ENCODE results near the gene RASA2. TPM values are rescaled to one million over a fixed set of nuclear protein-coding genes. Genes with fewer than 3 reads are reported as not detected.
A peak's percentile ranks its signal among the peaks of the same experiment; 100 is the strongest.
"Not testable (repeated sequence)": the region's sequence is repeated elsewhere in the genome, so short reads cannot be mapped to it uniquely, and the experiment has no call there.

The RASA2 gene
- total and polyA plus RNA-seq, 2 experiments from 2014 or later: 6.3 to 18.0 TPM

- Histone ChIP-seq H3K27ac (no peak overlapping the region), H3K9me3 (ENCODE audit: low read depth) (no peaks in the 10 kb centered on the region), H3K27me3 (no peaks in the 10 kb centered on the region), H3K36me3 (no peaks in the 10 kb centered on the region), H3K4me1 (ENCODE audit: low read depth) (no peaks in the 10 kb centered on the region), H3K4me3 (no peak overlapping the region)
- DNase-seq (ENCODE audit: low read depth in 1 of 2, low spot score in 1 of 2): no peak
- TF ChIP-seq CTCF (IDR thresholded peaks at IDR 0.05; ENCODE audit: low read depth, low read length): no peak
Measured at GRCh38 chr3:141528800-141529199, 42.0 kb downstream of the RASA2 start.

- DNase-seq (ENCODE audit: low read depth in 1 of 2, low spot score in 1 of 2): no peak
- no peak overlapping the region for H3K27ac ChIP-seq
- H3K4me1 ChIP-seq (ENCODE audit: low read depth): no peaks in the 10 kb centered on the region
- no peaks in the 10 kb centered on the region for H3K9me3 ChIP-seq (ENCODE audit: low read depth)
- no peak for TF ChIP-seq CTCF (IDR thresholded peaks at IDR 0.05; ENCODE audit: low read depth, low read length)
- H3K4me3 ChIP-seq: no peak overlapping the region
- no peaks in the 10 kb centered on the region for H3K36me3 ChIP-seq
- no peaks in the 10 kb centered on the region for H3K27me3 ChIP-seq
Measured at GRCh38 chr3:141529256-141529655, 42.4 kb downstream of the RASA2 start.

GRCh38 chr3:141529717-141530414 lies 43.0 kb downstream of the RASA2 start:
- Histone ChIP-seq H3K36me3 (no peaks in the 10 kb centered on the region), H3K4me3 (no peak overlapping the region), H3K27me3 (no peaks in the 10 kb centered on the region), H3K9me3 (ENCODE audit: low read depth) (no peaks in the 10 kb centered on the region), H3K27ac (no peak overlapping the region), H3K4me1 (ENCODE audit: low read depth) (no peaks in the 10 kb centered on the region)
- DNase-seq (ENCODE audit: low read depth in 1 of 2, low spot score in 1 of 2): peak in 1 of 2 donors; percentile 46
- no peak for TF ChIP-seq CTCF (IDR thresholded peaks at IDR 0.05; ENCODE audit: low read depth, low read length)

- H3K9me3 ChIP-seq (ENCODE audit: low read depth): no peaks in the 10 kb centered on the region
- TF ChIP-seq CTCF (IDR thresholded peaks at IDR 0.05; ENCODE audit: low read depth, low read length): no peak
- no peaks in the 10 kb centered on the region for H3K4me1 ChIP-seq (ENCODE audit: low read depth)
- no peak overlapping the region for H3K27ac ChIP-seq
- DNase-seq (ENCODE audit: low read depth in 1 of 2, low spot score in 1 of 2): peak in 1 of 2 donors; percentile 79
- H3K36me3 ChIP-seq: no peaks in the 10 kb centered on the region
- no peaks in the 10 kb centered on the region for H3K27me3 ChIP-seq
- no peak overlapping the region for H3K4me3 ChIP-seq
Measured at GRCh38 chr3:141530415-141530768, 43.6 kb downstream of the RASA2 start.

GRCh38 chr3:141532609-141533008 lies 45.8 kb downstream of the RASA2 start:
- Histone ChIP-seq H3K4me1 (ENCODE audit: low read depth) (no peaks in the 10 kb centered on the region), H3K9me3 (ENCODE audit: low read depth) (no peaks in the 10 kb centered on the region), H3K27ac (no peak overlapping the region), H3K27me3 (no peaks in the 10 kb centered on the region), H3K36me3 (no peaks in the 10 kb centered on the region), H3K4me3 (no peak overlapping the region)
- TF ChIP-seq CTCF (IDR thresholded peaks at IDR 0.05; ENCODE audit: low read depth, low read length): no peak
- DNase-seq (ENCODE audit: low read depth in 1 of 2, low spot score in 1 of 2): no peak

- H3K4me3 ChIP-seq; DNase-seq (ENCODE audit: low read depth in 1 of 2, low spot score in 1 of 2): not testable (repeated sequence)
Measured at GRCh38 chr3:141536017-141536416, 49.2 kb downstream of the RASA2 start.

More at GRCh38 chr3:141536017-141536416, 49.2 kb downstream of the RASA2 start:
- not testable (repeated sequence) for H3K36me3 ChIP-seq; H3K27me3 ChIP-seq; H3K27ac ChIP-seq; H3K4me1 ChIP-seq (ENCODE audit: low read depth); H3K9me3 ChIP-seq (ENCODE audit: low read depth)

All from cardiac muscle cell (in vitro differentiated cells and primary cell).